ENCODE data around the gene STARD5. TPM values are rescaled to one million over a fixed set of nuclear protein-coding genes. Genes with fewer than 3 reads are reported as not detected.

Gene STARD5
- total and polyA plus RNA-seq, 2 of the 4 experiments (the other 2 are of a cell fraction): 5.0 to 22.8 TPM

DNA sequence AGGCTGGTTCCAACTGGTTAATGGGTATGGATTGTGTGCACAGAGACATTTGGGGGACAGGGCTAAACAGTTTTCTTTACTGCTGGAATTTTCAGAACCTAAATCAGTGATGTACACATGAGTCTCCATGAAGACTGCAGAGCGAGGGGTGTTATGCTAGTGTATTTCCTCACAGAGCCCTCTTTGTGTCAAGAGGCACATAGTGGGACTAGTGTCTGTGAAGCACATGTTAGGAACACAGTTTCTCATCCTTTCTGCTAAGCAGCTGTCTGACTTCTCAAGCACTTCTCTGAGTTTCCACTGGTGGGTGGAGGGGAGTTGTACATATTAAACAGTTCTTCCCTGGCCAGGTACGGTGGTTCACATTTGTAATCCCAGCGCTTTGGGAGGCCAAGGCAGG, 9.4 kb upstream of the STARD5 start:
- intact Hi-C loops (cut with micrococcal nuclease) (no loop called here), dilution Hi-C loops (cut with HindIII; ENCODE audit: low sequenced_read_pairs, unreplicated experiment) (no loop called here), in situ Hi-C loops (cut with MboI; ENCODE audit: low sequenced_read_pairs) (no loop called here)
- Histone ChIP-seq H3K56ac (ENCODE audit: extremely low read depth, insufficient read depth, low read length) (no peak overlapping the region), H2AFZ (replicated peaks; ENCODE audit: low read length, poor library complexity) (no peak overlapping the region), H2BK15ac (ENCODE audit: low read depth, low read length) (no peak overlapping the region), H3K4ac (ENCODE audit: low read depth, low read length) (no peak overlapping the region), H3K36me3 (ENCODE audit: control insufficient read depth, insufficient read depth, low read length) (no peaks in the 10 kb centered on the region), H2AK5ac (ENCODE audit: low read depth, low read length) (no peak overlapping the region), H3K4me1 (ENCODE audit: control insufficient read depth, insufficient read depth, low read length) (peaks cover 10% of the 10 kb centered on the region), H3K9ac (ENCODE audit: low read depth, low read length) (no peak overlapping the region), H2AK9ac (replicated peaks; ENCODE audit: low read depth, low read length, poor library complexity) (no peak overlapping the region), H3K18ac (ENCODE audit: low read depth, low read length) (no peak overlapping the region), H3K9me3 (ENCODE audit: control insufficient read depth, insufficient read depth, low read length) (no peaks in the 10 kb centered on the region), H2BK5ac (ENCODE audit: low read depth, low read length, poor library complexity, severe bottlenecking) (no peak overlapping the region), H3K27me3 (ENCODE audit: control insufficient read depth, insufficient read depth, low read length) (no peaks in the 10 kb centered on the region), H3K4me3 (ENCODE audit: insufficient read depth, low read depth, low read length) (no peak overlapping the region), H2BK20ac (ENCODE audit: low read depth, low read length) (no peak overlapping the region), H3K23ac (ENCODE audit: low read depth, low read length) (no peak overlapping the region), H4K5ac (ENCODE audit: low read depth, low read length) (no peak overlapping the region), H4K20me1 (ENCODE audit: insufficient read depth, low read length) (no peaks in the 10 kb centered on the region), H4K8ac (ENCODE audit: low read depth in 2 of 2, low read length in 2 of 2) (no peak overlapping the region), H3K9me1 (ENCODE audit: insufficient read depth, low read length) (peaks cover 14% of the 10 kb centered on the region), H2BK120ac (ENCODE audit: low read depth, low read length) (no peak overlapping the region), H3K14ac (replicated peaks; ENCODE audit: low read depth, low read length) (0 out of 2 replicates have a peak overlapping the region, but pooled peaks have one; percentile 43), H4K91ac (ENCODE audit: insufficient read depth, low read depth, low read length) (no peak overlapping the region), H3K79me1 (ENCODE audit: low read depth in 1 of 2, low read length in 2 of 2) (peaks cover 4 to 5% of the 10 kb centered on the region in 2 experiments; a peak in 3 of 4 replicates), H3K27ac (ENCODE audit: insufficient read depth, low read length) (no peak overlapping the region), H3K4me2 (ENCODE audit: low read depth, low read length) (no peak overlapping the region)
- no peak for DNase-seq
- no peak for TF ChIP-seq RCOR1 (IDR thresholded peaks at IDR 0.05; ENCODE audit: insufficient replicate concordance, low read length)
- no peak for TF ChIP-seq FOS (IDR thresholded peaks at IDR 0.05; ENCODE audit: low read depth, low read length)
- TF ChIP-seq, protein P1, sequence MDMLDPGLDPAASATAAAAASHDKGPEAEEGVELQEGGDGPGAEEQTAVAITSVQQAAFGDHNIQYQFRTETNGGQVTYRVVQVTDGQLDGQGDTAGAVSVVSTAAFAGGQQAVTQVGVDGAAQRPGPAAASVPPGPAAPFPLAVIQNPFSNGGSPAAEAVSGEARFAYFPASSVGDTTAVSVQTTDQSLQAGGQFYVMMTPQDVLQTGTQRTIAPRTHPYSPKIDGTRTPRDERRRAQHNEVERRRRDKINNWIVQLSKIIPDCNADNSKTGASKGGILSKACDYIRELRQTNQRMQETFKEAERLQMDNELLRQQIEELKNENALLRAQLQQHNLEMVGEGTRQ (IDR thresholded peaks at IDR 0.05; ENCODE audit: low read depth, low read length): no peak
- no peak for TF ChIP-seq BHLHE40 (IDR thresholded peaks at IDR 0.05; ENCODE audit: low read depth, low read length)
- WGBS, 2 experiments (ENCODE audit: extremely low coverage in 2 of 2, insufficient read length in 1 of 2): 100% methylated on average over 3 of the region's 3 CpGs; no CpG with 5 or more reads in 1 of the 2 experiments
- ATAC-seq (ENCODE audit: low read depth): no peak
- ChIA-PET CTCF (no interaction called here), POLR2A (ENCODE audit: unreplicated experiment) (no interaction called here)
- no TSS peak for BruUV-seq (replicated peaks)

All from IMR-90 (cell line).